Smooth muscle cell (in vitro differentiated cells): ENCODE results near the gene SMIM22. TPM values are rescaled to one million over a fixed set of nuclear protein-coding genes. Genes with fewer than 3 reads are reported as not detected.

Source experiments
- DNase-seq: peaks from one replicate; lab custom pipeline; 2025; ENCODE audit not compliant: unreplicated experiment; lab: John Stamatoyannopoulos, UW
- H2AFZ ChIP-seq: fragments of 200-600 bp; sonication (generic); 2 replicates; pipeline ENCODE4 v1.6.0; 2016; ENCODE audit warnings: antibody characterized with exemption, low read depth, mild to moderate bottlenecking
- H3F3A ChIP-seq: fragments of 200-600 bp; sonication (generic); 2 replicates; pipeline ENCODE4 v1.6.0; 2017; ENCODE audit warnings: antibody characterized with exemption, low read depth
- H3K27ac ChIP-seq: fragments of 200-600 bp; sonication (generic); 2 replicates; pipeline ENCODE4 v1.5.1; 2016; ENCODE audit warnings: low read depth, mild to moderate bottlenecking
- H3K27me3 ChIP-seq: fragments of 200-600 bp; sonication (generic); 2 replicates; pipeline ENCODE4 v1.6.1; 2016; ENCODE audit warnings: low read depth, mild to moderate bottlenecking
- H3K36me3 ChIP-seq: fragments of 200-600 bp; sonication (generic); 2 replicates; pipeline ENCODE4 v1.5.1; 2016; ENCODE audit warnings: low read depth
- H3K4me1 ChIP-seq: fragments of 200-600 bp; sonication (generic); 2 replicates; pipeline ENCODE4 v1.5.1; 2016; ENCODE audit warnings: low read depth
- H3K4me2 ChIP-seq: fragments of 200-600 bp; sonication (generic); 2 replicates; pipeline ENCODE4 v1.6.0; 2016; ENCODE audit warnings: mild to moderate bottlenecking
- H3K4me3 ChIP-seq: fragments of 200-600 bp; sonication (generic); 2 replicates; pipeline ENCODE4 v1.5.1; 2016; ENCODE audit warnings: mild to moderate bottlenecking
- H3K79me2 ChIP-seq: fragments of 200-600 bp; sonication (generic); 2 replicates; pipeline ENCODE4 v1.6.0; 2016; ENCODE audit warnings: low read depth, mild to moderate bottlenecking
- H3K9ac ChIP-seq: fragments of 200-600 bp; sonication (generic); 2 replicates; pipeline ENCODE4 v1.6.0; 2016; ENCODE audit warnings: low read depth
- H3K9me3 ChIP-seq: fragments of 200-600 bp; sonication (generic); replicated peaks from 2 replicates; pipeline ENCODE4 v1.5.1; 2016; ENCODE audit warnings: low read depth
- H4K20me1 ChIP-seq: fragments of 200-600 bp; sonication (generic); 2 replicates; pipeline ENCODE4 v1.6.0; 2016; ENCODE audit warnings: low read depth
- CTCF ChIP-seq: fragments of 200-600 bp; sonication (generic); IDR thresholded peaks from 2 replicates; pipeline ENCODE4 v1.5.1; 2017; ENCODE audit warnings: borderline replicate concordance, mild to moderate bottlenecking, antibody characterized with exemption; ENCODE audit not compliant: insufficient read depth, poor library complexity, severe bottlenecking
- WGBS: methylation state at CpG from one replicate; pipeline ENCODE4 v1.1.7; 2016; ENCODE audit warnings: low lambda C conversion rate; 5-methylcytosine and 5-hydroxymethylcytosine counted together
- polyA plus RNA-seq: library from polyadenylated mRNA; unstranded; fragments of >200 nt; fragmentation: Nextera tagmentation; extraction: Ambion mirVana; gene quantifications from 2 replicates; pipeline ENCODE4 v1.2.1, GENCODE V29; 2016
- total RNA-seq: library from RNA; depleted of rRNA; stranded (reverse); fragments of >200 nt; gene quantifications from 2 replicates; pipeline ENCODE4 v1.2.3, GENCODE V29; 2014

SMIM22 gene
- total and polyA plus RNA-seq, 2 experiments from 2014 or later = 0.29 TPM; not detected in 1

GRCh38 chr16:4801051-4801961, 6.1 kb downstream of the SMIM22 start:
- peak overlapping the region; percentile 64 for H2AFZ ChIP-seq
- H3K9me3 ChIP-seq = no peaks in the 10 kb centered on the region
- H3K27me3 ChIP-seq = no peaks in the 10 kb centered on the region
- H3K4me2 ChIP-seq = peak overlapping the region; percentile 97
- WGBS = 43% methylated on average over 20 of the region's 29 CpGs
- peaks cover 4% of the 10 kb centered on the region for H3K79me2 ChIP-seq
- H3K4me3 ChIP-seq = peak overlapping the region; percentile 86
- no peak for DNase-seq
- H3K27ac ChIP-seq = no peak overlapping the region
- H4K20me1 ChIP-seq = no peaks in the 10 kb centered on the region
- TF ChIP-seq CTCF = no peak
- H3K36me3 ChIP-seq = peaks cover 3% of the 10 kb centered on the region
- no peak overlapping the region for H3K9ac ChIP-seq
- peaks cover 8% of the 10 kb centered on the region for H3K4me1 ChIP-seq
- H3F3A ChIP-seq = peaks cover 24% of the 10 kb centered on the region

- peak within 1 kb of the TSS; percentile 55 for H3K9ac ChIP-seq
- peak within 1 kb of the TSS; percentile 59 for H3K27ac ChIP-seq
- no peaks in the 10 kb centered on the region for H3K27me3 ChIP-seq
- no peaks in the 10 kb centered on the region for H4K20me1 ChIP-seq
- no peak for TF ChIP-seq CTCF
- DNase-seq = no peak
- H3K4me2 ChIP-seq = peak within 1 kb of the TSS; percentile 97
- WGBS = under 1% methylated on average over 37 of the region's 70 CpGs
- H3K9me3 ChIP-seq = no peaks in the 10 kb centered on the region
- H3K4me3 ChIP-seq = peak within 1 kb of the TSS; percentile 86
- peaks cover 25% of the 10 kb centered on the region for H3F3A ChIP-seq
- peaks cover 3% of the 10 kb centered on the region for H3K36me3 ChIP-seq
- peaks cover 8% of the 10 kb centered on the region for H3K4me1 ChIP-seq
- H2AFZ ChIP-seq = peak within 1 kb of the TSS; percentile 70
- peaks cover 4% of the 10 kb centered on the region for H3K79me2 ChIP-seq
These were observed 6.9 kb downstream of the SMIM22 start, which contains the start of gene ROGDI for GRCh38 chr16:4801962-4802658. Gene ROGDI, minus strand, starts transcription at chr16:4802633. Its CDS starts 62 bp downstream, at chr16:4802571.

GRCh38 chr16:4802659-4803287, 7.6 kb downstream of the SMIM22 start:
- Histone ChIP-seq H3K9me3 (no peaks in the 10 kb centered on the region), H3K36me3 (peaks cover 9% of the 10 kb centered on the region), H3F3A (peaks cover 25% of the 10 kb centered on the region), H2AFZ (peak overlapping the region; percentile 70), H3K27ac (peak overlapping the region; percentile 59), H3K4me2 (peak overlapping the region; percentile 97), H3K4me1 (peaks cover 8% of the 10 kb centered on the region), H3K27me3 (no peaks in the 10 kb centered on the region), H3K4me3 (peak overlapping the region; percentile 86), H4K20me1 (no peaks in the 10 kb centered on the region), H3K9ac (peak overlapping the region; percentile 55), H3K79me2 (peaks cover 4% of the 10 kb centered on the region)
- peak; percentile 94 for DNase-seq
- TF ChIP-seq CTCF = no peak
- 2% methylated on average over 50 of the region's 59 CpGs for WGBS
